HCT116 (cell line): ENCODE measurements around the gene LY6G5B. TPM values are rescaled to one million over a fixed set of nuclear protein-coding genes. Genes with fewer than 3 reads are reported as not detected.

ENCODE experiments used
- ATAC-seq: fragments of 200-7000 bp; cut with Tn5 transposase; 2 replicates; pipeline ENCODE4 v1.9.1; 2020; ENCODE audit warnings: mild to moderate bottlenecking, moderate library complexity
- BruUV-seq: library from RNA; stranded (reverse); fragments of 400-500 nt; replicated peaks from 2 replicates; lab custom pipeline; 2021; lab: Mats Ljungman, UMichigan
- CTCF ChIA-PET: fragments of 300-600 bp; sonication (Branson Sonifier 250); formaldehyde crosslinking; loops from one replicate; lab custom pipeline; 2021; ENCODE audit warnings: antibody characterized with exemption; lab: Charles Lee
- POLR2A ChIA-PET: fragments of 300-600, 350-600 bp; sonication (Branson Sonifier 250); formaldehyde crosslinking; loops from one replicate; lab custom pipeline; 2021; ENCODE audit warnings: antibody characterized with exemption; lab: Charles Lee
- RAD21 ChIA-PET, 2 experiments: fragments of 300-600 bp; sonication (Branson Sonifier 250); formaldehyde crosslinking; loops; one replicate each; lab custom pipeline; 2023; ENCODE audit warnings: low total read pairs in 2 of 2; ENCODE audit not compliant: uncharacterized antibody in 2 of 2, unreplicated experiment in 2 of 2, low non-redundant PET in 1 of 2; lab: Charles Lee
- DNase-seq: peaks from one replicate; pipeline ENCODE4 v3.0.0-alpha.2; 2010; ENCODE audit warnings: low read depth, low spot score
- H2AFZ ChIP-seq: fragments of 200-600 bp; shearing (Covaris generic), sonication (generic); 2 replicates; pipeline ENCODE4 v1.6.1; 2017; ENCODE audit warnings: low read depth, mixed run types, mixed read lengths, antibody characterized with exemption, low read length; ENCODE audit not compliant: poor library complexity, severe bottlenecking
- H3K27ac ChIP-seq: 2 replicates; pipeline ENCODE4 v1.5.1; 2012; ENCODE audit warnings: low read depth, low read length
- H3K27me3 ChIP-seq: fragments of 200-600 bp; sonication (generic); 2 replicates; pipeline ENCODE4 v1.6.1; 2016; ENCODE audit warnings: mixed run types, low read length, mixed read lengths; ENCODE audit not compliant: insufficient read depth
- H3K36me3 ChIP-seq, 2 experiments: fragments of 200-500 bp in 1 of 2; fragments of 200-600 bp in 1 of 2; sonication (Bioruptor generic) in 1 of 2; sonication (generic) in 1 of 2; 2 replicates each; pipeline versions ENCODE4 v1.5.1 to v1.6.1; 2014 to 2016; ENCODE audit warnings: low read length in 2 of 2, inconsistent platforms in 1 of 2, mixed read lengths in 1 of 2, mixed run types in 1 of 2; ENCODE audit not compliant: insufficient read depth in 2 of 2, control insufficient read depth in 1 of 2
- H3K4me1 ChIP-seq, 2 experiments: fragments of 200-600 bp in 1 of 2; sonication (generic) in 1 of 2; 2 replicates each; pipeline versions ENCODE4 v1.5.1 to v1.6.1; 2012 to 2017; ENCODE audit warnings: low read length in 2 of 2, inconsistent platforms in 1 of 2, mild to moderate bottlenecking in 1 of 2, mixed read lengths in 1 of 2, mixed run types in 1 of 2, moderate library complexity in 1 of 2; ENCODE audit not compliant: insufficient read depth in 2 of 2, control insufficient read depth in 1 of 2
- H3K4me2 ChIP-seq: fragments of 200-600 bp; sonication (generic); 2 replicates; pipeline ENCODE4 v1.6.1; 2017; ENCODE audit warnings: mixed run types, low read length, mixed read lengths
- H3K4me3 ChIP-seq, 2 experiments: fragments of 200-600 bp in 1 of 2; sonication (generic) in 1 of 2; replicated peaks in 1 of 2; 2 replicates each; pipeline ENCODE4 v1.5.1; 2011 to 2016; ENCODE audit warnings: low read length in 2 of 2, control low read depth in 1 of 2, low read depth in 1 of 2, mild to moderate bottlenecking in 1 of 2, mixed read lengths in 1 of 2, mixed run types in 1 of 2
- H3K79me2 ChIP-seq: fragments of 200-600 bp; sonication (generic); 2 replicates; pipeline ENCODE4 v1.6.1; 2017; ENCODE audit warnings: mild to moderate bottlenecking, mixed run types, low read length, moderate library complexity, mixed read lengths; ENCODE audit not compliant: insufficient read depth
- H3K9ac ChIP-seq: fragments of 200-600 bp; sonication (generic); 2 replicates; pipeline ENCODE4 v1.6.1; 2016; ENCODE audit warnings: low read length, mixed read lengths
- H3K9me2 ChIP-seq: fragments of 200-600 bp; sonication (generic), shearing (Covaris generic); 2 replicates; pipeline ENCODE4 v1.6.1; 2017; ENCODE audit warnings: mixed run types, mild to moderate bottlenecking, moderate library complexity; ENCODE audit not compliant: insufficient read depth
- H3K9me3 ChIP-seq, 2 experiments: fragments of 200-500 bp in 1 of 2; fragments of 200-600 bp in 1 of 2; sonication (Bioruptor generic) in 1 of 2; sonication (generic) in 1 of 2; 2 replicates each; pipeline ENCODE4 v1.6.1; 2014 to 2017; ENCODE audit warnings: low read length in 2 of 2, mixed read lengths in 2 of 2, inconsistent platforms in 1 of 2, low read depth in 1 of 2, mild to moderate bottlenecking in 1 of 2, mixed run types in 1 of 2, moderate library complexity in 1 of 2; ENCODE audit not compliant: control insufficient read depth in 1 of 2, insufficient read depth in 1 of 2
- H4K20me1 ChIP-seq: fragments of 200-600 bp; sonication (generic), shearing (Covaris generic); 2 replicates; pipeline ENCODE4 v1.6.1; 2017; ENCODE audit warnings: mixed run types, mild to moderate bottlenecking, moderate library complexity; ENCODE audit not compliant: insufficient read depth
- CEBPB ChIP-seq: IDR thresholded peaks from 2 replicates; pipeline ENCODE4 v1.6.1; 2012; ENCODE audit warnings: low read depth
- EGR1 ChIP-seq: IDR thresholded peaks from 2 replicates; pipeline ENCODE4 v1.6.1; 2012; ENCODE audit warnings: low read depth
- ELF1 ChIP-seq: IDR thresholded peaks from 2 replicates; pipeline ENCODE4 v1.6.1; 2012; ENCODE audit warnings: low read depth, borderline replicate concordance
- EZH2 ChIP-seq: fragments of 200-600 bp; sonication (generic); IDR thresholded peaks from 2 replicates; pipeline ENCODE4 v1.6.1; 2017; ENCODE audit warnings: antibody characterized with exemption, mixed run types
- FOSL1 ChIP-seq: IDR thresholded peaks from 2 replicates; pipeline ENCODE4 v1.6.1; 2012; ENCODE audit warnings: low read depth
- JUND ChIP-seq: IDR thresholded peaks from 2 replicates; pipeline ENCODE4 v1.6.1; 2012
- POLR2A ChIP-seq: IDR thresholded peaks from 2 replicates; pipeline ENCODE4 v1.7.0; 2011; ENCODE audit warnings: borderline replicate concordance; ENCODE audit not compliant: insufficient read depth, insufficient read length; ENCODE audit errors: extremely low read depth
- POLR2AphosphoS5 ChIP-seq: IDR thresholded peaks from 2 replicates; pipeline ENCODE4 v1.6.1; 2011; ENCODE audit warnings: mild to moderate bottlenecking, low read depth, low read length, moderate library complexity
- TCF7L2 ChIP-seq: IDR thresholded peaks from 2 replicates; pipeline ENCODE4 v1.7.0; 2011; ENCODE audit warnings: borderline replicate concordance, inconsistent platforms; ENCODE audit not compliant: insufficient read depth, insufficient read length; ENCODE audit errors: extremely low read depth
- YY1 ChIP-seq: IDR thresholded peaks from 2 replicates; pipeline ENCODE4 v1.6.1; 2011; ENCODE audit warnings: low read length, low read depth, moderate library complexity, mild to moderate bottlenecking; ENCODE audit not compliant: insufficient replicate concordance; ENCODE audit errors: extremely low read depth
- ZFX ChIP-seq: fragments of 450-650 bp; IDR thresholded peaks from 2 replicates; pipeline ENCODE4 v1.6.1; 2017
- ZNF274 ChIP-seq: fragments of 200-500 bp; sonication (Bioruptor generic); IDR thresholded peaks from 2 replicates; pipeline ENCODE4 v1.6.1; 2014; ENCODE audit warnings: mild to moderate bottlenecking, low read depth, low read length, inconsistent platforms
- intact Hi-C: fragments of 100-400 bp; cut with micrococcal nuclease; formaldehyde crosslinking; loops from 2 replicates; pipeline ENCODE4 v1.10.0; 2022
- total RNA-seq: library from RNA; stranded (reverse); gene quantifications from one replicate; pipeline ENCODE4 v1.2.1, GENCODE V29; 2021; ENCODE audit not compliant: unreplicated experiment
- TF ChIP-seq, protein P1 (sequence below): IDR thresholded peaks from 2 replicates; pipeline ENCODE4 v1.6.1; 2011; ENCODE audit warnings: mild to moderate bottlenecking, low read length, moderate library complexity; ENCODE audit not compliant: insufficient replicate concordance; ENCODE audit errors: extremely low read depth
- TF ChIP-seq, protein P2 (sequence below), 3 experiments: fragments of 200-600 bp in 1 of 3; sonication (generic) in 1 of 3; IDR thresholded peaks in 2 of 3; conservative IDR thresholded peaks in 1 of 3; 2 replicates each; pipeline ENCODE4 v1.5.1; 2012 to 2017; ENCODE audit warnings: low read depth in 2 of 3, low read length in 2 of 3, antibody characterized with exemption in 1 of 3, borderline replicate concordance in 1 of 3, control low read depth in 1 of 3, mild to moderate bottlenecking in 1 of 3, mixed read lengths in 1 of 3, mixed run types in 1 of 3, moderate library complexity in 1 of 3; ENCODE audit not compliant: insufficient read depth in 1 of 3

LY6G5B gene
- total RNA-seq, 1 experiment from 2014 or later: 15.4 TPM

DNA sequence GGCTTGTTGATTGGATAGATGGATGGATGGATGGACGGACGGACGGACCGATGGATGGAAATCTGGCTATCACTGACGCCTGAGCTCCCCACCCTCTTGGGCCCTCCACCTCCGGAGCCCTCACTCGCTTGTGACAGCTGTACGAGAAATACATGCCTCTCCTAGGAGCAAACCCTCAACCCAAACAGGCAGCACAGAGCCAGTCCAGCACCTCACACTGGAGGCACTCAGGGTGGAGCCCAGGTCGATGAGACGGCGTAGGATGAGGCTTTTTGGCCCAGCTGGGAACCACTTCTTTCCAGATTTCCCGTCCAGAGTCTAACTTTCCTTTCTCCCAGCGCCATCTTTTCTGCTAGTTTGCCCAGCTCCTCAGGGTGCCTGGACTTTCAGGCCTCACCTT, 13.8 kb downstream of the LY6G5B start:
- H3K27me3 ChIP-seq: no peaks in the 10 kb centered on the region
- intact Hi-C loops: no loop called here
- DNase-seq (no peak), ATAC-seq (no peak)
- peaks cover 4 to 19% of the 10 kb centered on the region in 2 experiments; a peak in 3 of 4 replicates for H3K4me1 ChIP-seq
- ChIA-PET RAD21 (no interaction called here), CTCF (interaction anchor here (1.6 kb wide), 1 partner anchor 90 kb away, joined by 3 read pairs; no protein-coding TSS in a partner anchor), POLR2A (no interaction called here)
- no peak overlapping the region for H3K4me2 ChIP-seq
- no peaks in the 10 kb centered on the region for H4K20me1 ChIP-seq
- H3K27ac ChIP-seq: no peak overlapping the region
- peaks cover 5 to 9% of the 10 kb centered on the region in 2 experiments; a peak in 2 of 4 replicates for H3K36me3 ChIP-seq
- H3K9me2 ChIP-seq: no peaks in the 10 kb centered on the region
- H3K9me3 ChIP-seq: no peaks in the 10 kb centered on the region
- H3K9ac ChIP-seq: no peak overlapping the region
- no peak overlapping the region for H2AFZ ChIP-seq
- no TSS peak for BruUV-seq
- no peak overlapping the region for H3K4me3 ChIP-seq
- TF ChIP-seq POLR2A (no peak), EZH2 (no peak), ZFX (no peak), ZNF274 (no peak), YY1 (no peak), EGR1 (no peak), TCF7L2 (no peak), POLR2AphosphoS5 (no peak), FOSL1 (no peak), ELF1 (no peak), JUND (no peak), CEBPB (no peak)
- TF ChIP-seq, protein P1, sequence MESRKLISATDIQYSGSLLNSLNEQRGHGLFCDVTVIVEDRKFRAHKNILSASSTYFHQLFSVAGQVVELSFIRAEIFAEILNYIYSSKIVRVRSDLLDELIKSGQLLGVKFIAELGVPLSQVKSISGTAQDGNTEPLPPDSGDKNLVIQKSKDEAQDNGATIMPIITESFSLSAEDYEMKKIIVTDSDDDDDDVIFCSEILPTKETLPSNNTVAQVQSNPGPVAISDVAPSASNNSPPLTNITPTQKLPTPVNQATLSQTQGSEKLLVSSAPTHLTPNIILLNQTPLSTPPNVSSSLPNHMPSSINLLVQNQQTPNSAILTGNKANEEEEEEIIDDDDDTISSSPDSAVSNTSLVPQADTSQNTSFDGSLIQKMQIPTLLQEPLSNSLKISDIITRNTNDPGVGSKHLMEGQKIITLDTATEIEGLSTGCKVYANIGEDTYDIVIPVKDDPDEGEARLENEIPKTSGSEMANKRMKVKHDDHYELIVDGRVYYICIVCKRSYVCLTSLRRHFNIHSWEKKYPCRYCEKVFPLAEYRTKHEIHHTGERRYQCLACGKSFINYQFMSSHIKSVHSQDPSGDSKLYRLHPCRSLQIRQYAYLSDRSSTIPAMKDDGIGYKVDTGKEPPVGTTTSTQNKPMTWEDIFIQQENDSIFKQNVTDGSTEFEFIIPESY: no peak
- TF ChIP-seq, protein P2, sequence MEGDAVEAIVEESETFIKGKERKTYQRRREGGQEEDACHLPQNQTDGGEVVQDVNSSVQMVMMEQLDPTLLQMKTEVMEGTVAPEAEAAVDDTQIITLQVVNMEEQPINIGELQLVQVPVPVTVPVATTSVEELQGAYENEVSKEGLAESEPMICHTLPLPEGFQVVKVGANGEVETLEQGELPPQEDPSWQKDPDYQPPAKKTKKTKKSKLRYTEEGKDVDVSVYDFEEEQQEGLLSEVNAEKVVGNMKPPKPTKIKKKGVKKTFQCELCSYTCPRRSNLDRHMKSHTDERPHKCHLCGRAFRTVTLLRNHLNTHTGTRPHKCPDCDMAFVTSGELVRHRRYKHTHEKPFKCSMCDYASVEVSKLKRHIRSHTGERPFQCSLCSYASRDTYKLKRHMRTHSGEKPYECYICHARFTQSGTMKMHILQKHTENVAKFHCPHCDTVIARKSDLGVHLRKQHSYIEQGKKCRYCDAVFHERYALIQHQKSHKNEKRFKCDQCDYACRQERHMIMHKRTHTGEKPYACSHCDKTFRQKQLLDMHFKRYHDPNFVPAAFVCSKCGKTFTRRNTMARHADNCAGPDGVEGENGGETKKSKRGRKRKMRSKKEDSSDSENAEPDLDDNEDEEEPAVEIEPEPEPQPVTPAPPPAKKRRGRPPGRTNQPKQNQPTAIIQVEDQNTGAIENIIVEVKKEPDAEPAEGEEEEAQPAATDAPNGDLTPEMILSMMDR (IDR thresholded peaks at IDR 0.05 in 2 of 3, conservative IDR thresholded peaks at IDR 0.05 in 1 of 3; ENCODE audit: borderline replicate concordance in 1 of 3, insufficient read depth in 1 of 3, low read depth in 2 of 3, low read length in 2 of 3): no peak
- H3K79me2 ChIP-seq: no peaks in the 10 kb centered on the region
